ENCODE data around the gene AFAP1L1.

AFAP1L1 gene

DNA sequence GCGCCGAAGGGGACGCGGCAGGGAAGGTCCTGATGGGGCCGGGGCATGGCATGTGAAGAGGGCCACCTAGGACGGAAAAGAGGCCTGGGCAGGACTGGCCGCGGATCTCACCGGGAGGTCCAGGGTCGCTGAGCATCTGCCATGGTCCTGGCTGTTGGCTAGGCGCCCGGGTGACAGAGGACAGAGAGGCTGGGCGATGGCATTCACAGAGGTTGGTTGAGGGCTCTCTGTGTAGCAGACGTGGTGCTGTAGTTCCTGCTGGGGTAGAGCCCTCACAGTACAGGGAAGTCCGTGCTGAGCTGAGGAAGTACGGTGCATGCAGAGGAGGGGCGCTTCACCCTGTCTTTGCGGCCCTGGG is 86.6 kb downstream of the AFAP1L1 start:
- H3K4me3 ChIP-seq (ENCODE audit: low read depth, low read length): peak overlapping the region; percentile 91
- TF ChIP-seq, protein P1, sequence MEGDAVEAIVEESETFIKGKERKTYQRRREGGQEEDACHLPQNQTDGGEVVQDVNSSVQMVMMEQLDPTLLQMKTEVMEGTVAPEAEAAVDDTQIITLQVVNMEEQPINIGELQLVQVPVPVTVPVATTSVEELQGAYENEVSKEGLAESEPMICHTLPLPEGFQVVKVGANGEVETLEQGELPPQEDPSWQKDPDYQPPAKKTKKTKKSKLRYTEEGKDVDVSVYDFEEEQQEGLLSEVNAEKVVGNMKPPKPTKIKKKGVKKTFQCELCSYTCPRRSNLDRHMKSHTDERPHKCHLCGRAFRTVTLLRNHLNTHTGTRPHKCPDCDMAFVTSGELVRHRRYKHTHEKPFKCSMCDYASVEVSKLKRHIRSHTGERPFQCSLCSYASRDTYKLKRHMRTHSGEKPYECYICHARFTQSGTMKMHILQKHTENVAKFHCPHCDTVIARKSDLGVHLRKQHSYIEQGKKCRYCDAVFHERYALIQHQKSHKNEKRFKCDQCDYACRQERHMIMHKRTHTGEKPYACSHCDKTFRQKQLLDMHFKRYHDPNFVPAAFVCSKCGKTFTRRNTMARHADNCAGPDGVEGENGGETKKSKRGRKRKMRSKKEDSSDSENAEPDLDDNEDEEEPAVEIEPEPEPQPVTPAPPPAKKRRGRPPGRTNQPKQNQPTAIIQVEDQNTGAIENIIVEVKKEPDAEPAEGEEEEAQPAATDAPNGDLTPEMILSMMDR (IDR thresholded peaks at IDR 0.05; ENCODE audit: low read depth, low read length): no peak
- H3K9me3 ChIP-seq: no peaks in the 10 kb centered on the region
- H3K27me3 ChIP-seq: no peaks in the 10 kb centered on the region
- H3K4me1 ChIP-seq: no peaks in the 10 kb centered on the region
- H3K36me3 ChIP-seq: peaks cover 15% of the 10 kb centered on the region
- peak; percentile 73 for DNase-seq

DNA sequence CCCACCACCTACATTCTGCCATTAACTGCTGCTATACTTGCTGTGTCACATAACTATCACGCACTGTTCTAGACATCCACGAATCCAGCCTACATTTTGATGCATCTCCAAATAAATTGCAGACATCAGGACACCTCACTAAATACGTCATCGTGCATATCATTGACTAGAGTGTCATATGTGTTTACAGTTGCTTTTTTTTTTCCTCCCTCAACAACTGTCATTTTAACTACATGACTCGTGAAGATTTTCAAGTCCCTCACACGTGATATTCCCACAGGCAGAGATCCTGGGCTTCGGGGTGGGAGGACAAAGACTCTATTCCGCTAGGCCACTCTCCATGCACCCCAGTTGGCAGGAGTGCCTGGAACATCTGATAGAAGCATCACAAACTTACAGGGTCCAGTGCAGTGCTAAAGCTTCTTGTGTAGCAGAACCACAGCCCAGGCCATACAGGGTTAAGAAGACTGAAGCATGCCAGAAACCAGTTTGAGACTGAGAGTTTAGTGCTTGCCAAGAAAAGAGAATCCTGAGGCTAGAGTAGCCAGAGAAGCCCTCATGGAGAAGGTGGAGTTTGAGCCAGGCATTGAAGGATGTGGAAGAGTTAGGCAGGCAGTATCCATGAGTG is 87.3 kb downstream of the AFAP1L1 start:
- TF ChIP-seq, protein P1 (IDR thresholded peaks at IDR 0.05; ENCODE audit: low read depth, low read length): no peak
- H3K4me1 ChIP-seq: no peaks in the 10 kb centered on the region

DNA sequence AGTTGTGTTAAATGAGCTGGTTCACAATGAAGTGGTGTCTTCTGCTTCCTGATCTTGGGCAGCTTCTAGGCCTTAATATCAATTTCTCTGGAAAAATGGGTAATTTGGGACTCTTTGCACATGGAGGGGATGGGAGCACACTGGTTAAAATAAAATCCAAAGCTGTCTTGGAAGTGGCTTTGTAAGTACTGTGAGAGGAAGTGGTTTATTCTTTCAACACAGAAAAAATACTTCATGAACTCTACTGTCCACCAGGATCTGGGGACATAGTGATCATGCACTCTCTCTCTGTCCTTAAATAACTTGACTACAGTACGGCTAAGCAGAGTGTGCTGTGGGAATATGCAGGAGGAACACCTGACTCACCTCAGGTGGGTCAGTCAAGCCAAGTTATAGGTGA is 88.6 kb downstream of the AFAP1L1 start:
- DNase-seq: no peak
- TF ChIP-seq, protein P1 (IDR thresholded peaks at IDR 0.05; ENCODE audit: low read depth, low read length): no peak
- H3K27me3 ChIP-seq: no peaks in the 10 kb centered on the region
- no peak overlapping the region for H3K4me3 ChIP-seq (ENCODE audit: low read depth, low read length)
- H3K4me1 ChIP-seq: no peaks in the 10 kb centered on the region
- H3K36me3 ChIP-seq: peaks cover 4% of the 10 kb centered on the region; the same call in 1 of the 2 replicates
- H3K9me3 ChIP-seq: no peaks in the 10 kb centered on the region

More for the DNA sequence above, 87.3 kb downstream of the AFAP1L1 start:
- H3K4me3 ChIP-seq (ENCODE audit: low read depth, low read length): peak overlapping the region; percentile 91
- H3K9me3 ChIP-seq: no peaks in the 10 kb centered on the region
- no peaks in the 10 kb centered on the region for H3K27me3 ChIP-seq
- H3K36me3 ChIP-seq: peaks cover 13% of the 10 kb centered on the region
- no peak for DNase-seq

DNA sequence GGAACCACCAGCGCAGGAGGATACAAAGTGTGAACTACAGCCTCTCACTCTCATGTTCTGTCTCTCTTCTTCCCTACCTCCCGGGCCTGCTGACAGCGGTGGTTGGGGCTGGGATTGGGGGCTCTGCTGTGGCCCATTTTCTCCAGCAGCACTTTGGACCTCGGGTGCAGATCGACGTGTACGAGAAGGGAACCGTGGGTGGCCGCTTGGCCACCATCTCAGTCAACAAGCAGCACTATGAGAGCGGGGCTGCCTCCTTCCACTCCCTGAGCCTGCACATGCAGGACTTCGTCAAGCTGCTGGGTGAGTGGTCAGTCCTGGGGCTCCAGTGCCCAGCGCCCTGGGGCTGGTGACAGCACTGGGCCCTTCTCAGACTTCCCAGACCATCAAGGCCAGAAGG is 90.9 kb downstream of the AFAP1L1 start:
- TF ChIP-seq, protein P1 (IDR thresholded peaks at IDR 0.05; ENCODE audit: low read depth, low read length): no peak
- H3K27me3 ChIP-seq: no peaks in the 10 kb centered on the region
- H3K4me1 ChIP-seq: no peaks in the 10 kb centered on the region
- DNase-seq: no peak
- H3K36me3 ChIP-seq: no peaks in the 10 kb centered on the region
- H3K4me3 ChIP-seq (ENCODE audit: low read depth, low read length): no peak overlapping the region
- no peaks in the 10 kb centered on the region for H3K9me3 ChIP-seq

DNA sequence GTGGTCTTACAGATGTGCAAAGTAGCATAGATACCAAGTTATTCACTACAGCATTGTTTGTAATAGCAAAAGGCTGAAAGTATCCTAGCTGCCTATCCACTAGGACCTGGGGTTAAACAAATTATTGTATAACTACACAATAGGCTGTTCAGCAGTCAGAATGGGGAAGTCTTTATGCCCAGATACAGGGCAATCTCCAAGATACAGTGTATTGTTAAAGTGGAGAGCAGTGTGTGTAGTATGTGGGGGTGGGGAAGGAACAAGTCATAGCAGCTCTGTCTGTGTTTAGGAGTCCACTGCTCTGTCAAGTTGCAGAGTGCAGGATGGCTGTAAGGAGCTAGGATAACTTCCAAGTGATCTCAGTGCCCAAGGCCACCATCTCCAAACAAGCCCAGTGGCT is 91.7 kb downstream of the AFAP1L1 start:
- H3K36me3 ChIP-seq: no peaks in the 10 kb centered on the region
- H3K27me3 ChIP-seq: no peaks in the 10 kb centered on the region
- no peak overlapping the region for H3K4me3 ChIP-seq (ENCODE audit: low read depth, low read length)
- H3K4me1 ChIP-seq: no peaks in the 10 kb centered on the region; the same call in 1 of the 2 replicates
- H3K9me3 ChIP-seq: no peaks in the 10 kb centered on the region
- TF ChIP-seq, protein P1 (IDR thresholded peaks at IDR 0.05; ENCODE audit: low read depth, low read length): no peak
- no peak for DNase-seq

DNA sequence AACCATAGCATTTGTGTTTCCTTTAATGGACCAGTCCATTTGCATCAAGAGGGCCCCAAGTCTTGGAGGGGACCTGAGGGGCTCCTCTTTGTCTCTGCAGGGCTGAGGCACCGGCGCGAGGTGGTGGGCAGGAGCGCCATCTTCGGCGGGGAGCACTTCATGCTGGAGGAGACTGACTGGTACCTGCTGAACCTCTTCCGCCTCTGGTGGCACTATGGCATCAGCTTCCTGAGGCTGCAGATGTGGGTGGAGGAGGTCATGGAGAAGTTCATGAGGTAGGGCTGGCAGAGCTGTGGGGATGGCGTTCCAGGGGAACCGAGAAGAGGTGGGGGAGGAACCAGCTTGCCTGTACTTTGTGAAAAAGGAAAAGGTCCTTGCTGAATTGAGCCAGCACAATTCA is 92.3 kb downstream of the AFAP1L1 start:
- H3K27me3 ChIP-seq: no peaks in the 10 kb centered on the region
- H3K4me3 ChIP-seq (ENCODE audit: low read depth, low read length): no peak overlapping the region
- TF ChIP-seq, protein P1 (IDR thresholded peaks at IDR 0.05; ENCODE audit: low read depth, low read length): no peak
- no peak for DNase-seq
- H3K9me3 ChIP-seq: no peaks in the 10 kb centered on the region
- no peaks in the 10 kb centered on the region; the same call in 1 of the 2 replicates for H3K4me1 ChIP-seq
- H3K36me3 ChIP-seq: no peaks in the 10 kb centered on the region
